ENCODE data around the gene SPON2.

GRCh38 chr4:1183985-1184773 is 11.8 kb upstream of the SPON2 start:
- TF ChIP-seq CTCF (IDR thresholded peaks at IDR 0.05) (no peak), EZH2 (IDR thresholded peaks at IDR 0.05) (no peak), EZH2phosphoT487 (IDR thresholded peaks at IDR 0.05) (no peak)

Data from neural progenitor cell (in vitro differentiated cells).